GM19328 (cell line): ENCODE results near the gene GPR171.
"Not testable (repeated sequence)": the region's sequence is repeated elsewhere in the genome, so short reads cannot be mapped to it uniquely, and the experiment has no call there.

Experiments
- ATAC-seq: cut with Tn5 transposase; IDR thresholded peaks from one replicate; pipeline ENCODE4 v1.9.1; 2021; ENCODE audit warnings: mild to moderate bottlenecking, moderate library complexity; ENCODE audit not compliant: unreplicated experiment

Gene GPR171, protein sequence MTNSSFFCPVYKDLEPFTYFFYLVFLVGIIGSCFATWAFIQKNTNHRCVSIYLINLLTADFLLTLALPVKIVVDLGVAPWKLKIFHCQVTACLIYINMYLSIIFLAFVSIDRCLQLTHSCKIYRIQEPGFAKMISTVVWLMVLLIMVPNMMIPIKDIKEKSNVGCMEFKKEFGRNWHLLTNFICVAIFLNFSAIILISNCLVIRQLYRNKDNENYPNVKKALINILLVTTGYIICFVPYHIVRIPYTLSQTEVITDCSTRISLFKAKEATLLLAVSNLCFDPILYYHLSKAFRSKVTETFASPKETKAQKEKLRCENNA

DNA sequence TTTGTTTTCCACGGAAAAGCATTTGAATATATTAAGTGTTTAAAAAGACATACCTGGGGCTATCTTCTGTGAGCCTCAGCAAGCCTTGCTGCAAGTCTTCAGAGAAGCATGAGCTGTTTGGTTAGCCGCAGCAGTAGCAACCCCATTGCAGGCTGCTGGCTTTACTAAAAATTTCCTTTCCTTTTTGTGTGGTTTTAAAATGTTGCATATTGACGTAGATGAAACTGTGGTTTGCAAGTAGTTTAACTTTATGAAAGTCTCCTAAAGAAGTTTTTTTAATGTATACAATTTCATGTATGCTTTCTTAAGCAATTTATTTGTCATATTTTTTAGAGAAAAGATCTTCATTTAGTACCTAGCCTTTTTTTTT is at the start of gene GPR171:
TSS of gene GPR171 (minus strand) at position 166 of the 370 bp plus-strand sequence. CDS start 3,830 bp downstream, outside the sequence.
- ATAC-seq: peak; percentile 87

DNA sequence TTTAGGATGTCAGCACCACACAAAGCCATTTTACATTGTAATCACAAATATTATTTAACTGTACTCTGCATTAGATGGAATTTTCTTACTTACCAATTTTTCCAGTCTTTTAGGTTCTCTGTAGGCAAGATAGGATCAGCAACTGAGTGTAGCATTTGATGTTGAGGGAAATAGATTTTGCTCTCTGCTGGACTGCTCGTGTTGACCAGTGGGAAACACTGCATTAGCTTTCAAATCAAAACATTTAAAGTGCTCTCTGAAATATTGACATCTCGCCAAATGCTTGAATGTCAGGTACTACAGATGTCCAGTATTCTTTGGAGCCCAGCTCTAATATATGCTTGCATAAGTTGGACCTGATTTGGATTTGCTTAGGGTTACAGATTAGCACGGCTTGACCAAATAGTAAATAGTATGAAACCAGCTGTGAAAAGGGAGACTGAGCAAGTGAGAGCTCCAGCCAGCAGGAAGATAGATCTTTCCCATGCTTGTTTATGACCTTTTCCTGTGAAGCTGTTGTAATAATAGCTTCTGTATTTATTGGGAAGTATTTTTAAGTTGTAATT is 45.8 kb upstream of the GPR171 start:
- no peak for ATAC-seq

DNA sequence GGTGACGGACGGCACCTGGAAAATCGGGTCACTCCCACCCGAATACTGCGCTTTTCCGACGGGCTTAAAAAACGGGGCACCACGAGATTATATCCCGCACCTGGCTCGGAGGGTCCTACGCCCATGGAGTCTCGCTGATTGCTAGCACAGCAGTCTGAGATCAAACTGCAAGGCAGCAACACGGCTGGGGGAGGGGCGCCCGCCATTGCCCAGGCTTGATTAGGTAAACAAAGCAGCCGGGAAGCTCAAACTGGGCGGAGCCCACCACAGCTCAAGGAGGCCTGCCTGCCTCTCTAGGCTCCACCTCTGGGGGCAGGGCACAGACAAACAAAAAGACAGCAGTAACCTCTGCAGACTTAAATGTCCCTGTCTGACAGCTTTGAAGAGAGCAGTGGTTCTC is 39.0 kb upstream of the GPR171 start:
- not testable (repeated sequence) for ATAC-seq

DNA sequence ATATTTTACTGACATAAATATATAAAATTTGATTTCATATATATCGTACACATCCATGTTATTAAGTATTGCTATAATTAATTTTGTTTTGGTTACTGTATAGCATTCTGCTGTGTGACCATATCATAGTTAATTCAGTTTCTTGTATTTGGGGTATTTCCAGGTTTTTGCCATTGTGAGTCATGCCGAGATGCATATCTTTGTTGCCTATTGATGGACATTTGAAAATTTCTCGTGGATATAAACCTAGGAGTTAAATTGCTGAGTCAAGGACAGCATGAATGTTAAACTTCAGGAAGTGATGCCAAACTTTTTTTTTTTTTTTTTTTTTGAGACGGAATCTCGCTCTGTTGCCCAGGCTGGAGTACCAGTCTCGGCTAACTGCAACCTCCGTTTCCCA is 33.7 kb upstream of the GPR171 start:
- ATAC-seq: no peak

DNA sequence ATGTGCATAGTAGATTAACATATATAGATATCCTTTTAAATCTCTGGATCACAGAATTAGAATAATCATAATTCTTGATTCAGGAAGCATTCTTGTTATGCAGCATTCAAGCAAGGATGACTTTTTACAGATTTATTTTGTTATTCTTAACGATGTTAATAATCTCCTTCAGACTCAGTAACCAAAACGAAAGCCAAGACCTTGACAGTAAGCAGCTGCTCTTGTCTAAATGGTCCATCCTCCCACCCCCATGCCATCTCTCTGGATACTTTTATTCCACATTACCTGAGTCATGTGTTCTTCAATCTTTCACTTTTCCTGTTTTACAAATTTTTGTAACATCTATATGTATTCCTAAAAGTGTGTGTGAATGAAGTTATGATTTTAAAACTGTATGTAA is 33.3 kb upstream of the GPR171 start:
- ATAC-seq: no peak

DNA sequence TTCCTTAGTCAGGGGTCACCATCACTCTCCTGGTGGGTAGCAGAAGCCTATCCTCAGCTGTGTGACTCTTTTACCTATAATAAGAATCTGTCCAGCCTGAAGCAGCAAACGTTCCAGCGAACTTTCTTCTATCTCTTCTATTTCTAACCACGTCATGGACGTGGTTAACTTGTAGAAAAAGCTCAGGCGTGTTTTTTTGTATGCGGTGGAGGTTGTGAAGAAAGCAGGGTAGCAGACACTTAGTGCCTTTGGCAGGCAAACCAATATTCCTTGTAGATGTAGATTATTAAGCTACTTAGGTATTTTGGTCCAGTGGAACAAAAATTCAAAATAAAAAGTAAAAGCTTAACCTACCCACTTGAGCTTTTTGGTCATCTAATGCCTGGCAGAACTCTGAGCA is 31.8 kb upstream of the GPR171 start:
- ATAC-seq: no peak

DNA sequence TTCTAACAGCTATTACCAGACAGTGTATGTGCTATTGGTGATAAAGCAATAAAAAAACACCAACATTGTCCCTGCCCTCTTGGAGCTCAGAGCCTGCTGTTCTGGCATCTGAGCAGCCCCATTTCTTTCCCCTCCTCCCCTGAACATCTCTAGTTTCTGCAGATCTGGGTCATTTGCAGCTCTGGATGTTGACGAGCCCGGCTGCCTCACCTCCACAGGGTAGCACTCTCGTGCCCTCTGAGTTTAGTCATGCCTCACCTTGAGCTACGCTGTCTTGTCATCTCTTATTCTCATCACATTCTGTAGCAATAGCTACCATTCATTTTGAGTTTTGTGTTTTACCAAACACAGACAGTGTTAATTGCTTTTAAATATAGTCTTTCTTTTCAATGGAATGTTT is 30.0 kb upstream of the GPR171 start:
- no peak for ATAC-seq

DNA sequence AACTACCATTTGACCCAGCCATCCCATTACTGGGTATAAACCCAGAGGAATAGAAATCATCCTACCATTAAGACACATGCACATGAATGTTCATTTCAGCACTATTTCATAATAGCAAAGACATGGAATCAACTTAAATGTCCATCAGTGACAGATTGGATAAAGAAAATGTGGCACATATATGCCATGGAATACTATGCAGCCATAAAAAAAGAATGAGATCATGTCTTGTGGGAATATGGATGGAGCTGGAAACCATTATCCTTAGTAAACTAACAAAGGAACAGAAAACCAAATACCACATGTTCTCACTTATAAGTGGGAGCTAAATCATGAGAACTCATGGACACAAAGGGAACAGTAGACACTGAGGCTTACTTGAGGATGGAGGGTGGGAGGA is 29.4 kb upstream of the GPR171 start:
- not testable (repeated sequence) for ATAC-seq

DNA sequence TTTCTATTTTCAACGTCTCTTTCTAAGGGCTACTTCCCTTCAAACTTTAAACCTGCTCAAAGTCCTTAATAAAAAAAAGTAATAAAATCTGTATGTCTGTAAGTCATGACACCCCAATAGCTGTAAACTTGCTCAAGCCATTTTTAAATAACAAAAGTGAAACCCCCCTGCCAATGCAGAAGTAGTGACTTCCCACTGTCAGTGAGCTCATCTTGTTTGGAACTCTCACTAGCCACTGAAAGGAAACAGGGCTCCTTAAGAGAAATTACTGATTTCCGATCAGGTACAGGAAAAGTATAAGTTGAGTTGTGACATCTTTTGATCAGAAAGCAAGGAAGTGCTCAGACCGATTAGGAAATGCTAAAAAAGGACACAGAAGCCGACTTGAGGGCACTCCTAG is 27.6 kb upstream of the GPR171 start:
- ATAC-seq: no peak

DNA sequence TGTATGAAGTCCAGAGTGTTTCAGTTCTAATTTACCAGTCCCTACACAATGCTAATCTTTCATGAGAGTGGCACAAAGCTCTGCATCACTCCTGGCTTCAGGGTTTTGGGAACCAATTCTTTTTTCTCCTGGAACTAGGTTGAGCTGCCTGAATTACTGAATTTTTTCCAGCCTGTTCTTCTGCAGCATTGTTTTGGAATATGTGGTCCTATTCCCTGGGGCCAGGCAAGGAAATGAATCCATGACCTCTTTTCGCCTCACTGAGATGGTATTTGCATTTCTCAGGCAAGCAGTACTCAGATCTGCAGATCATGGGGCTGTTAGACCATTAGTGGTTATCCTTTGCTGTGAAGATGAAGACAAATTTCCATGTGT is 25.6 kb upstream of the GPR171 start:
- ATAC-seq: no peak

DNA sequence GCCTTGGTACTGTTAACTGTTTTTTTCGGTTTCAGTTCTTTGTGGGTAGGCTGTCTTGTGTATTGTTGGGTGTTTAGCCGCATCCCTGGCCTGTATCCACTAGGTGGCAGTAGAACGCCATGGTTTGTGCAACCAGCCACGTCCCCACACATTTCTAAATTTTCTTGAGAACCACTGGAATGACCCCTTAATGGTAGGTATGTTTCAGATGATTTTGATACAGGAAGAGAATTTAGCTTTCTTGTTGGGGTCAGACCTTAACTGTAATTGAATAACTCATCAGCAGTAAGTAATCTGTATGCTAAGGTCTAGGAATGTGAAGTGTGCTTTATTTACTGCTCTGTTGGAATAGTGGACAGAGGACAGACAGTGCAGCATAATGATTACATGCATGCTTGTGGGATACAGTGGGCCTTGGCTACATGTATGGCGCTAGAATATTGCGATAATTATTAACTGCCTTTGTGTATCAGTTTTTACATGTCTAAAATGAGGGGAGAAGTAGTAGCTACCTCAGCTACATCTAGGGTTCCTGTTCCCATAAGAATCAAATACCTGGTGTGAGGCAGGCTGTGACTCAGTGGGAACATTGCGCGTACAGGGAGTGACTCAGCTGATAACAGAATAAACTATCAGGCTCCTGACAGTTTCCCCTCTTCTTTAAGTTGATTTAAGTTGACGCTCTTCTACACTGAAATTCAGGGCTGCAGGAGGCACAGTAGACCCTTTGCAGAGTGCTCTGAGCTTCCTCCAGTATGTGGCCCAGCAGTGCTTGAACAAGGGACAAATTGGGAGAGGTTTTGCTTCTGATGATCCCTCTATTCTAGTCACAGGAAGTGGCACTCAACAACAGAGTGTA is 25.0 kb upstream of the GPR171 start:
- ATAC-seq: peak; percentile 80

DNA sequence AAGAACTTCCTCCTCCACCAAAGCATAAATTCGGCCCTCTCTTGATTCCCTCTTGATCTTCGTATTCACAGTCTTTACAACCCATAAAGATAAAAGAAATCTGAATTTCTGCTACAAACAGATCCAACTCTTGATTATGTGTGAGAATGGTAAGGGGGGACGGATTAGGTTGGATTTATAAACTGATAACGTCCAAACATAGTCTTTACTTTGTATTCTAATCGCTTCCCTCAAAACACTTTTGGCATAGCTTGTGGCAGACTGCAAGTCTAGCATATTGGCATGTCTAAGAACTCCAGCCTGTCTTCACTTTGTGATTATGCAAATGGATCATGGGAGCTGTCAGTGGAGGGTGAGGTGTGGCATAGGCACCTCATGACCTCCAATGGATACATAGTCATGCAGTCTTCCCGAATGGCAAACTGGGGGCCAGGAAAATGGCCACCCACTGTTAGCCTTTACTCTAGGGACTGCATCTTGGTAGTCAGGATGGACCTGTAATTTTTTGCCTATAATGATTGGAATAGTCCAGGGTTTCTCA is 24.3 kb upstream of the GPR171 start:
- peak; percentile 34 for ATAC-seq

DNA sequence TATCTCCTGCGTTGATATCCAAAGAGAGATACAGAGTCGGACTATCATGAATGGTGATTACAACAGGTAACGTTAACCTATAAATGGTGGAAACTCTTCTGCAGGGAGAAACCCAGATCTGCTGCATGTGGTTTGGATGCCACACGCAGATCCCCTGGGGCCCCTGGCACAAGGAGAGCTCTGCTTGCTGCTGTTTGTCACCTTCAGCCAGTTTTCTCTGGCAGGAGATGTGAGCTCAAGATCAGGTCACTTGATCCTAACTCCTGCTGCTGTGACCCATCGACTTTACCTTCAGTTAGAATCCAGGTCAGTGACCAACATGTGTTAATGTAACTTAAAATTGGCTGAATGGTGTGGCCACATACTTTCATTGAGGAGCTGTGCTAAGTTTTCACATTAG is 23.8 kb upstream of the GPR171 start:
- ATAC-seq: no peak

DNA sequence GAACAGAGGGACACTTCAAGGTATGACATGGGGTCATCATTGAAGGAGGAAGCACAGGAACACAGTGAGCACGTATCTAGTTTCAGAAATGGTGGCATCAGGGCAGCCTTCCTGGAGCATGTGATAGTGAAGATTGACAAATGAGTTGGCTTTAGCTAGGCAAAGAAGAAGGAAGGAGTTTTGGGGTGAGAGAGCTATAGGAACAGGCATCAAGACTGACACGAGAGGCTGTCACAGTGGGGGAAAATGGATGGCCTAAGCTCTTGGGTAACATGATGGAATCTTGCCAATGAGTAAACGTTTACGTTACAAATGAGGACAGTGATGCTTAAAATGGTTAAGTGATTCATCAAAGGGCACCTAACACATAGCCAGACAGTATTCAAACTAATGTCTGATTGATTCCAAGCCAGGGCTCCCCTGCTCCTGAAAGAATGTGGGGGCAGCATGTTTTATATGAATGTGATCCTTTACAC is 23.1 kb upstream of the GPR171 start:
- ATAC-seq: no peak

DNA sequence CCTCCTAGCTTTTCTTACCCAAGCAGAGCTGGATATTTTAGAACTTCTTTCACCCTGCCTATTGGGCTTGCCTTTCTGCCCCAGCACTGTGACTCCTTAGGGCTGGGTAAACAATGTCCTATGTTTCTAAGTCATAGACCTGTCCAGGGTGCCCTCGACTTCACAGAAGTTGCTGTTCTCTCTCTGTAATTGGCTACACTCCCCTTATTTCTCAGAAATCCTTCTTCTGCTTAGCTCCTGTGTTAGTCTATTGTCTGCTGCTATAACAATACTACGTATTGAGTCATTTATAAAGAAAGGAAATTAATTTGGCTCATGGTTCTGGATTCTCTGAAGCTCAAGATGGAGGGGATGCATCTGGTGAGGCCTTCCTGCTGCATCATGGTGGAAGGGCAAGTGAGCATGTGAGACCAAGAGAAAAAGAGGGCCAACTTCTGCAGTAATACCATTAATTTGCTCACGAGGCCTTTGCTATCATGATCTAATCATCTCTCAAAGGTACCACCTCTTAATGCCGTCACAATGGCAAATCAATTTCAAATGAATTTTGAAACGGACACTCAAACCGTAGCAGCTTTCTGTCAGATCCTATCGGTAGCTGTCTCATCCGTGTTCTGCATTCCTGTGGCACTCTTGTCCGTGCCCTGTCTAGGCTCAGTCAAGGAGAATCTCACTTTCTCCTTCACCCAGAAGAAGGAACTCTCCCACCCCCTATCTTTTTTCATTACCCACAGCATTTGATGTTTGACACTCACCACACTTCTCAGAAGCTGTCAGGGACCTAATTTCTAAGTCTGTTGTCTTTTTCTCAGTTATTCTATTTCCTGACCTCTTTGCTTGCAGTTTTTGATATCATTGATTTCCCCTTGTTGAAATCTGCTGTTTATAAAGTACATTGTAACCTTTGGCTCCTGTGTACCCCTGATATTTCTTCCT is 22.3 kb upstream of the GPR171 start:
- no peak for ATAC-seq

DNA sequence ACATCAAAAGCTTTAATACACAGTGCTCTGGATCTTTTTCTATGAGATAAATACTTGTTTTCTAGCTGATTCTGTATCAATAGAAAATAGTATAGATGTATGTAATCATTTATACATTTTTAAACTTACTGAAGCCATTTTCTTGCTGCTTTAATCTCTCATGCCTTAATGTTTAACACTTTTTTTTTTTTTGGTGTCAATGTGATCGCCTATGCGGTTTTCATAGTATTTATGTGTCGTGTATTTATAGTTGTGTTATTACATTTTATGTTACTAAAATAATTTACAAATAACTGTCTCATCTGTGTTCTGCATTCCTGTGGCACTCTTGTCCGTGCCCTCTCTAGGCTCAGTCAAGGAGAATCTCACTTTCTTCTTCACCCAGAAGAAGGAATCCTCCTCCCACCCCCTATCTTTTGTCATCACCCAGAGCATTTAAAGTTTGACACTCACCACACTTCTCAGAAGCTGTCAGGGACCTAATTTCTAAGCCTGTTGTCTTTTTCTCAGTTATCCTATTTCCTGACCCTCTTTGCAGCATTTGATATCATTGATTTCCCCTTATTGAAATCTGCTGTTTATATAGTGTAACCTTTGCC is 21.4 kb upstream of the GPR171 start:
- ATAC-seq: no peak

DNA sequence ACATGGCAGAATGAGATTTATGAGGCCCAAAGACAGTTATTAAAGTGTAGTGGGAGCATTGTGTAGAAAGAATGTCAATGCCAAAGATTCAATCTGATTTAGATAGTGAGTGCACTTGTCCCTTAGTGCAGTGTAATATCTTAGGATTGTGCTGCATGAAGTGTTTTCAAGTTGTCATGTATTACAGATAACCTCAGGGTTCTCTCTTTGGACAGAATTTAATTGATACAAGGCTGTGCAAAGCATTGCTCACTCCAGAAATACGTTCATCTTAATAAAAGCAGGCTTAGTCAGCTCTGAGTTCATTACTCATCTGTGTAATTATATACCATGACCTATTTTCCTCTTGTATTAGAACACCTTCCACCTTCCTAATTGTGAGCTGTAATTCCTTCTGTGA is 16.0 kb upstream of the GPR171 start:
- no peak for ATAC-seq

DNA sequence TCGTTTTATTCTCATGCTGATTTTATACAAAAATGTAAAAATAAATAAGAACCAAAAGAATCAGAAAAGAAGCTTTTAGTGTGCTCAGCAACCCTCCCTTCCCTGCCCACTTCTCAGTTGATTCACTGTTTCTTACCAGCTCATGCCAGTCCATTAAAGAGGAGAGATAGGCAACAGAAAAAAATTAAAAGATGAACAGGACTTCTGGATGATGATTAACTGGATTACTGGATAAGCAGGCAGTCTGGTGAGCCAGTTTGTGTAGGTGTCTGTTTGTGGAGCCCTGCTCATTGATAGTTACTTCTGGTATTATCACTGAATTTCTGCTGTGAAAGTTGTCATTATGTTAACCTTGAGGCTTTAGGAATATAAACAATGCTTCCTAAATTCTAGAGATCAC is 15.1 kb upstream of the GPR171 start:
- no peak for ATAC-seq

DNA sequence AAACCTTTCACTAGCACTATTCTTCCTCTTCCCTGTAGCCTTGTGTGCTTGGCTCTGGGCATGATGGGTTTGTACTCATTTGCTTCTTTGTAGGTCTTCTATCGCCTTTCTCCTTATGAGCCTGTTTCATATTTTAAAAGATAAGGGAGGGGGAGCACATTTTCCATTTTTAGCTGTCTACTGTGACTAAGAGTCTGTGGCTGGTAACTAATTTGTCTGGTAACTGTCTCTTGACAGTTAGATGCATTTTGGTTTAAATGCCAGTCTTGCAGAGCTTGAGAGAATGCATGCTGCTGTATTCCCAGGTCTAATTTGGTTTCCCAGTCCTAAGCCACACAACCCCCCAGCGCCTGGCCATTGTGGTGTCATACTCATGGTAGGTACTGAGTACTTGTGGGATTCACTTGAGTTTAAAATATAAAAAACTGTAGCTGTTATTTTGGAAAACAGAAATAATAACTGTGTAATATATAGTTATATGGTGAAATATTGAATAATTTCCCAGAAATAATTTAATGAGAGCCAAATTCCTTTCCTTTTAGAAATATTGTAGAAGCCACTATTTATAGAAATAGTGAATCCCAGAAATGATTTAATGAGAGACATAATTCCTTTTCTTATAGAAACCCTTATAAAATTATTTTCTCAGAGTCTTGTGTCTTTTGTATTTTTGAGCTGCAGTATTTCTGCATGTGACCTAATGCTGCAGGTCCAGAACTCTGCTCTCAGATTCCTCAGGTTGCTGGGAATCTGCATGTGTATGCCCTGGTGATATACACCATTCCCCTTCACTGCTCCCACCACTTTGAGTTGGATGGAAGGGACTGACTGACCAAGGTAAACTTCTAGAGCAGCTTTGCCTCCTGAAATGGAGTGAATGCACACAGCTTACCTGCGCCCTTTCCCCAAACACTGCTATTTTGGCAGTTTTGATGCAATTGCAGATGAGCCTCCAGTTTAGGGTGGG is 13.9 kb upstream of the GPR171 start:
- no peak for ATAC-seq
